Uterus (tissue), 2 donors: ENCODE measurements around the gene CSPG4.

Experiments used
- CTCF ChIP-seq, 4 experiments: fragments of 200-600 bp in 2 of 4; fragments of 450-650 bp in 2 of 4; sonication (generic) in 2 of 4; IDR thresholded peaks; one replicate each; pipeline ENCODE4 v1.5.1; 2016 to 2019; ENCODE audit warnings: antibody characterized with exemption in 4 of 4, mild to moderate bottlenecking in 2 of 4, moderate library complexity in 1 of 4
- POLR2A ChIP-seq, 2 donors: fragments of 450-650 bp; IDR thresholded peaks; one replicate each; pipeline ENCODE4 v1.6.1; 2016; ENCODE audit warnings: antibody characterized with exemption in 2 of 2, mild to moderate bottlenecking in 1 of 2, moderate library complexity in 1 of 2

- TF ChIP-seq CTCF (IDR thresholded peaks at IDR 0.05) (no peak), POLR2A (IDR thresholded peaks at IDR 0.05) (no peak)
Observed at GRCh38 chr15:75702436-75702835, 10.2 kb downstream of the CSPG4 start.
